ENCODE measurements around the gene CNDP1.
"Not testable (repeated sequence)": the region's sequence is repeated elsewhere in the genome, so short reads cannot be mapped to it uniquely, and the experiment has no call there.

CNDP1 gene, protein sequence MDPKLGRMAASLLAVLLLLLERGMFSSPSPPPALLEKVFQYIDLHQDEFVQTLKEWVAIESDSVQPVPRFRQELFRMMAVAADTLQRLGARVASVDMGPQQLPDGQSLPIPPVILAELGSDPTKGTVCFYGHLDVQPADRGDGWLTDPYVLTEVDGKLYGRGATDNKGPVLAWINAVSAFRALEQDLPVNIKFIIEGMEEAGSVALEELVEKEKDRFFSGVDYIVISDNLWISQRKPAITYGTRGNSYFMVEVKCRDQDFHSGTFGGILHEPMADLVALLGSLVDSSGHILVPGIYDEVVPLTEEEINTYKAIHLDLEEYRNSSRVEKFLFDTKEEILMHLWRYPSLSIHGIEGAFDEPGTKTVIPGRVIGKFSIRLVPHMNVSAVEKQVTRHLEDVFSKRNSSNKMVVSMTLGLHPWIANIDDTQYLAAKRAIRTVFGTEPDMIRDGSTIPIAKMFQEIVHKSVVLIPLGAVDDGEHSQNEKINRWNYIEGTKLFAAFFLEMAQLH

GRCh38 chr18:74534150-74534969 lies at the start of gene CNDP1:
CNDP1 (plus strand) TSS chr18:74534500; CDS start chr18:74534668, 168 bp downstream.
- no peak for DNase-seq (ENCODE audit: low read depth)

- DNase-seq (ENCODE audit: low read depth): no peak
These were observed 48.0 kb upstream of the CNDP1 start for GRCh38 chr18:74486119-74486849.

DNA sequence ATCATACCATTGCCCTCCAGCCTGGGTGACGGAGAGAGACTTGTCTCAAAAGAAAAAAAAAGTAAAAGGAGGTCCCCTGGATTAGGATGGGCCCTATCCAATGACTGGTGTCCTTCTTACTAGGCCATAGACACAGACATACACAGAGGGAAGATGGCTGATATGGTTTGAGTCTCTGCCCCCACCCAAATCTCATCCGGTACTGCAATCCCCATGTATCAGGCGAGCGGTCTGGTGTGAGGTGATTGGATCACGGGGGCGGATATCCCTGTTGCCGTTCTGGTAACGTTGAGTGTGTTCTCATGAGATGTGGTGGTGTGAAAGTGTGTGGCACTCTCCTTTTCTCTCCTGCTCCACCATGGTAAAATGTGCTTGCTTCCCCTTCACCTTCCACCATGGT lies 45.9 kb upstream of the CNDP1 start:
- no peak for DNase-seq (ENCODE audit: low read depth)

DNA sequence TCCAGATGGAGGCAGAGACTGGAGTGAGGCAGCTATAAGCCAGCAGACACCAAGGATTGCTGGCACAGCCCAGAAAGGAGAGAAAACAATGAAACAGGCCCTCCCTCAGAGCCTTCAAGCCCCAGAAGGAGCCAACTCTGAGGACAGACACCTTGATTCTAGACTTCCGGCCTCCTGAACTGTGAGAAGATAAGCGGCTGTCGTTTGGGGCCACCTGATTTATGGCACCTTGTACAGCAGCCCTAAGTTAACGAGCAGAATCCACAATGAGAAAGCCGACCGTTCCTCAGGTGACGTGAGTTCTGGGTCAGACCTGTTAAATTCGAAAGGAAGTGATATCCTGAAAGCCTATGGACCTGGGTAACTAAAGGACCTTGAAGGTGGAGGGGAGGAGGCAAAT lies 45.4 kb upstream of the CNDP1 start:
- DNase-seq (ENCODE audit: low read depth): no peak

GRCh38 chr18:74489676-74490075 lies 44.6 kb upstream of the CNDP1 start:
- DNase-seq (ENCODE audit: low read depth): no peak

- no peak for DNase-seq (ENCODE audit: low read depth)
These were observed 42.0 kb upstream of the CNDP1 start for GRCh38 chr18:74492259-74492658.

- DNase-seq (ENCODE audit: low read depth): peak; percentile 26
These were observed 40.6 kb upstream of the CNDP1 start for GRCh38 chr18:74493689-74494088.

- no peak for DNase-seq (ENCODE audit: low read depth)
These were observed 39.8 kb upstream of the CNDP1 start for GRCh38 chr18:74494514-74494913.

DNA sequence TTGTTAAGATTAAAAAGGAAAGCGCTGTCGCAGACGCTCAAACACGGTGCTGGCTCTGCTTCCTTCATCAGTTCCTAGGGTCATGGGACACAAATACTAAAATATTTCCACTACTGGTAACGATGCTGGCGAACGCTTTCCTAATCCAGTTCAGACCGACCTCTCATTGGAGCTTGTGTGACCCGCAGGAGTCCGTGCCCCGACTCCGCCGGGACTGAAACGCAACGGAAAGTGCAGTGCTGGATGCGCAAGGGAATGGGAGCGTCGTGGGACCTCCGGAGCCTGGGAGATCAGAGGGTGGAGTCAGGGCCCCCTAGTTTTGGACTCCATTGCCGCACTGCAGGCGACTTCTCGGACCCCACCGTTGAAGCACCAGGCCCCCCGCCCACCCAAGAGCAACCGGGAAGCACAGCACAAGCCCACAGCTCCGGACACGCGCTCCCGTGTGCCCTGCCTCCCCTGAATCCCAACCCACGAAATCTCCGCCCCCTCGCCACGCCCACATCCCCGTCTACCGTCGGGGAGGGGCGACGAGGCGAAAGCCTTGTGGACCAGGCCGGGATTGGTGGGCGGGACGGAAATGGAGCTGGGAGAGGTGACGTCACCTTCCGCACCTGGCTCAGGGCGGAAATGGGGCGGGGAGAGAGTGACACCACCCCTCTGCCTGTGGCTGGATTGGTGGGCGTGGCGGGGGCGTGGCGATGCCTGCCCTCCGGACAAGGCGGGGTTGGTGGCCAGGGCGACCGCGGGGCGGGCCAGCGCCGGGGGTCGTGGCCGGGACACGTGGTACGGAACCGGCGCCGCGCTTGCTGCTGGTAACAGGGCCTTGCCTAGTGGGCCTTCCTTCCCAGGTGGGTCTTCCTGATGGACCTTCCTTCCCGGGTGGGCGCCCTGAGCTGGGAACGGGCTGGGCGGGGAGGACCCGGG lies 38.5 kb upstream of the CNDP1 start, which contains the start of gene CNDP2:
TSS of gene CNDP2 (plus strand) at position 783 of the 927 bp plus-strand sequence. CDS start 3,611 bp downstream, outside the sequence.
- DNase-seq (ENCODE audit: low read depth): peak; percentile 98

- peak; percentile 16 for DNase-seq (ENCODE audit: low read depth)
These were observed 37.6 kb upstream of the CNDP1 start for GRCh38 chr18:74496508-74497323.

DNA sequence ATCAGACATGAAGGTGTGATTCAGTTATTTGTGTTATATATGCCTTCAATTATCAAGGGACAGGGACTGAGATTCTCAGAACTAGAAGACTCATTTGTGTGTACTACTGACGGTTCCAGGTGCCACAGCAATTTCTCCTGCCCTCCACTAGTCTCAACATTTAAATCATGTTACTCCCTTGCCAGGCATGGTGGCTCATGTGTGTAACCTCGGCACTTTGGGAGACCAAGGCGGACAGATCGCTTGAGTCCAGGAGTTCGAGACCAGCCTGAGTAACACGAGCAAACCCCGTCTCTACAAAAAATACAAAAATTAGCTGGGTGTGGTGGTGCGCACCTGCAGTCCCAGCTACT lies 37.0 kb upstream of the CNDP1 start:
- no peak for DNase-seq (ENCODE audit: low read depth)

- DNase-seq (ENCODE audit: low read depth): no peak
These were observed 36.5 kb upstream of the CNDP1 start for GRCh38 chr18:74497778-74498177.

- DNase-seq (ENCODE audit: low read depth): no peak
These were observed 35.3 kb upstream of the CNDP1 start for GRCh38 chr18:74498712-74499627.

DNA sequence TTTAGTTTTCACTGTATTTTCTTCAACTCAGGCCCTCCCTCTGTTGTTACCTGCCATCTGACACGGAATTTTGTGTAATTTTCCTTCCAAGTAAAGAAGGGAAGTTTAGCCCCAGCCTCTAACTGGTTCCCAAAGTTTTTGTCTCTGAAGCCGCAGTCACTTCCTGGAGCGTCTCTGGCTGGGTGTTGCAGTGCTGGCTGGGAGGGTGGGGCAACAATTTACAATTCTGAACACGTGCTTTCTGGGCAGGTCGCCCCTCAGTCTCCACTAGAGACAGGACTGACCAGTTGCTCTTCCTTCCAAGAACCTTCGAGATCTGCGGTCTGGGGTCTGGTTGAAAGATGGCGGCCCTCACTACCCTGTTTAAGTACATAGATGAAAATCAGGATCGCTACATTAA lies 34.7 kb upstream of the CNDP1 start:
- DNase-seq (ENCODE audit: low read depth): peak; percentile 6

DNA sequence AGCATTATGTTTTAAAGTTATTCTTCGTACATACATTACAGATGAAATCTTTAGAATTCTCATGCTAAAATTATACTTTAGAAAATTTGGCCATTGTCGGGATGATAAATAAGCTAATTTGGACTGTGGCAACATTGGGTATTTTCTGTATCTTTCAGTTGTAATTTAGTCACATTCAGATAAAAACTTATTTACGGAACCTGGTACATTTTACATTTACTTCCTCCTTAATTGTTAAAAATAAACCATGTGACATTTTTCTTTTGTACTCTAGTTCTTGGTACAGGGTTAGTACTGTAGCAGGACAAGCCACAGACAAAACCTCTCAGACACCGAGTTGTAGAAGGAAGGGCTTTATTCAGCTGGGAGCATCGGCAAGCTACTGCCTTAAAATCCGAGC lies 33.9 kb upstream of the CNDP1 start:
- DNase-seq (ENCODE audit: low read depth): no peak

- DNase-seq (ENCODE audit: low read depth): not testable (repeated sequence)
These were observed 33.5 kb upstream of the CNDP1 start for GRCh38 chr18:74500774-74501173.

DNA sequence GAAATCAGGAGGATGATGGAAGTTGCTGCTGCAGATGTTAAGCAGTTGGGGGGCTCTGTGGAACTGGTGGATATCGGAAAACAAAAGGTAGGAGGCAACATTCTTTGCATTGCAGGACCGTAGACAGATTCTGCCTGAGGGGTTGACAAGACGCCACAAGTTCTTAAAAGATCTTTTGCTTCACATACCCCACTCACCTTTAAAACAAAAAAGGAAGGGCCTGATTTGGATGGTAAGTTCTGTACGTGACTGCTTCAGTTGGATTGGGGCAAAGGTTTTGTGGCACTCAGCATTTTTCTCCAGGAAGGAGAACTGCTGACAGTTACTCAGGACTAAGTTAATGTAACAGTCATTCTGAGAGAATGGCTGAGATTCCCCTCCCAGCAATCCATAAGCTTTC lies 32.9 kb upstream of the CNDP1 start:
- no peak for DNase-seq (ENCODE audit: low read depth)

DNA sequence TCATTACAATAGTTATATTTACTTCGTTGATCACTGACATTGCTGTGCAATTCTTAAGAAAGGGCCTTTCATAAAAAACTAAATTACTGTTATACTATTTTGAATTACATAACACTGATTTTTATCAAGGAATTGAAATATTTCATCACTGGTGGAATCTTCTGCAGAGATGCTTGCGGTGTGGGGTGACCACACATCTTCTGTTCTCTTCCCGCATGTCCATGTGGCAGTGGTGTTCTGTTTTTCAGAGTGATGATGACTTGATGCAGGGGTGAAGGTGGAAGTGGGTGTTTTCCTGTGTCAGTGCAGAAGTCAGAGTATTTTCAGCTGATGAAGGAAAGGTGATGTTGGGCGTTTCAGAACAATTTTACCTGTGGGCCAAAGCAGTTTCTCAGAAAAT lies 31.2 kb upstream of the CNDP1 start:
- DNase-seq (ENCODE audit: low read depth): no peak

- no peak for DNase-seq (ENCODE audit: low read depth)
These were observed 28.5 kb upstream of the CNDP1 start for GRCh38 chr18:74505776-74506175.
